ENCODE results near the gene CCDC186. TPM values are rescaled to one million over a fixed set of nuclear protein-coding genes. Genes with fewer than 3 reads are reported as not detected.

Gene CCDC186
- total RNA-seq, 1 experiment from 2014 or later = 32.7 TPM

- TF ChIP-seq ZNF512 (CRISPR knock-in tag; IDR thresholded peaks at IDR 0.05; ENCODE audit: borderline replicate concordance) (no peak), ESRRA (CRISPR knock-in tag; IDR thresholded peaks at IDR 0.05; ENCODE audit: borderline replicate concordance) (no peak)
Measured at GRCh38 chr10:114096864-114097263, 77.1 kb downstream of the CCDC186 start (continued).

- CTCF ChIA-PET = no interaction called here
- peaks cover 7% of the 10 kb centered on the region for H3K4me1 Mint-ChIP-seq
- TF ChIP-seq NFYB (CRISPR knock-in tag; conservative IDR thresholded peaks at IDR 0.05; ENCODE audit: low read depth) = no peak
- TF ChIP-seq ZNF138 (CRISPR knock-in tag; conservative IDR thresholded peaks at IDR 0.05) = no peak
- no peak for TF ChIP-seq FOXK1 (CRISPR knock-in tag; IDR thresholded peaks at IDR 0.05)
- no peak for TF ChIP-seq NFATC4 (CRISPR knock-in tag; IDR thresholded peaks at IDR 0.05)
- TF ChIP-seq AFF4 (CRISPR knock-in tag; IDR thresholded peaks at IDR 0.05; ENCODE audit: borderline replicate concordance) = no peak
- TF ChIP-seq ZNF263 (CRISPR knock-in tag; IDR thresholded peaks at IDR 0.05; ENCODE audit: low read depth) = no peak
- no peak for TF ChIP-seq ARID4B (CRISPR knock-in tag; IDR thresholded peaks at IDR 0.05; ENCODE audit: borderline replicate concordance)
- no peak for TF ChIP-seq GRHL2 (CRISPR knock-in tag; IDR thresholded peaks at IDR 0.05; ENCODE audit: insufficient replicate concordance, severe bottlenecking)
- no peak for TF ChIP-seq RORB (CRISPR knock-in tag; IDR thresholded peaks at IDR 0.05)
- TF ChIP-seq ZNF281 (CRISPR knock-in tag; IDR thresholded peaks at IDR 0.05) = no peak
- TF ChIP-seq ATF3 (CRISPR knock-in tag; conservative IDR thresholded peaks at IDR 0.05) = no peak
- TF ChIP-seq CTCF (IDR thresholded peaks at IDR 0.05) = no peak
- TF ChIP-seq OVOL2 (CRISPR knock-in tag; IDR thresholded peaks at IDR 0.05; ENCODE audit: borderline replicate concordance) = no peak
- no peak for TF ChIP-seq TP53 (CRISPR knock-in tag; IDR thresholded peaks at IDR 0.05)
- TF ChIP-seq ZSCAN18 (CRISPR knock-in tag; IDR thresholded peaks at IDR 0.05) = no peak
- no peak for TF ChIP-seq CREM (CRISPR knock-in tag; IDR thresholded peaks at IDR 0.05)
- no peak for TF ChIP-seq ZNF671 (CRISPR knock-in tag; IDR thresholded peaks at IDR 0.05)
Measured at GRCh38 chr10:114095559-114096337, 78.3 kb downstream of the CCDC186 start.

More at GRCh38 chr10:114095559-114096337, 78.3 kb downstream of the CCDC186 start:
- no peak for DNase-seq (ENCODE audit: low spot score)
- H3K27me3 Mint-ChIP-seq (ENCODE audit: low read depth) = peaks cover 16% of the 10 kb centered on the region
- no peaks in the 10 kb centered on the region for H3K36me3 Mint-ChIP-seq
- no peaks in the 10 kb centered on the region; the same call in 1 of the 2 replicates for H3K9me3 Mint-ChIP-seq
- no peak overlapping the region for H3K4me3 Mint-ChIP-seq
- POLR2A ChIA-PET = no interaction called here
- no peak for ATAC-seq
- no peak overlapping the region for H3K27ac Mint-ChIP-seq
